GM19463 (cell line): ENCODE data around the gene CREB5.
A peak's percentile ranks its signal among the peaks of the same experiment; 100 is the strongest.

Source experiments
- ATAC-seq: cut with Tn5 transposase; IDR thresholded peaks from one replicate; pipeline ENCODE4 v1.9.1; 2021; ENCODE audit warnings: mild to moderate bottlenecking, moderate library complexity; ENCODE audit not compliant: unreplicated experiment

Gene CREB5

GRCh38 chr7:28702171-28702570, 289.9 kb downstream of the CREB5 start:
- no peak for ATAC-seq

DNA sequence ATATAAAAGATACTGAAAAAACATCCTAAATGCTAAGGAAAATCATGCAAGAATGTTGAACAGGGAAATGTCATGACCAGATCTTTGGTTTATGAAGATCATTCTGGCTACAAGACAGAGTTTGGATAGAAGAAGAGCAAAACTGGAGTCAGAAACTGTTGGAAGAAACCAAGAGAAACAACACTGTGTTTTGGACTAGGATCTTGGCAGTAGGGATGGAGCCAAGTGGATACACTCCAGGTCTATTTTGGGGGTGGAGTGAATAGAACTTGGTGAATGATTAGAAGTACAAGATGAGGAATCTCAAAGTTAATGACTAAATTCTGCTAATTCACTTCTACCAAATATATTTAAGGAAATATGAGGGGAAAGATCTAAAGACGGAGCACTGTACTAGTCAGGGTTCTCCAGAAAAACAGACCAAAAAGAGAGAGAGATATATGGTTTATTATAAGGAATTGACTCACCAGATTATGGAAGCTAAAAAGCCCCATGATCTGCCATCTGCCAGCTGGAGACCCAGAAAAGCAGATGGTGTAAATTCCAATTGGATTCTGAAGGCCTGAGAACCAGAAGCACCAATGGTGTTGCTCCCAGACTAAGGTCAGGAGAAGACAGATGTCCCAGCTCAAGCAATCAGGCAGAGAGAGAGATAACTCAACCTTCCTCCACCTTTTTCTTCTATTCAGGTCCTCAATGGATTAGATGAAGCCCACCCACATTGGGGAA, 290.9 kb downstream of the CREB5 start:
- no peak for ATAC-seq

DNA sequence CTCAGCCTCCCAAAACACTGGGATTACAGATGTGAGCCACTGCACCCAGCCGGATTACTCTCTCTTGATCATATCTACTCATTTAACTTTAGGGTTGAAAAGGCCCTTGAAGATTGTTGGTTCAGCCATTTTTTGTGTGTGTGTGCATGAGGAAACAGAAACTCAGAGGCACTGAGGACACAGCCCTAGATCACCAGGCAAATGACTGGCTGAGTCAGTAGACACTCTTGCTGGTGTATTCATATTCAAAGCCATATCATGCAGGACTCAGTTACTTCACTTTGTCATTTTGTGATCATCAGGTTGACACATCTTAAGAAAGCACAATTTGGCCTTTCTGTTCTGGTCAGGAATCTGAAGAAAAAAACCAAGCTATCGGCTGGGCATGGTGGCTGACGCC, 292.4 kb downstream of the CREB5 start:
- no peak for ATAC-seq

DNA sequence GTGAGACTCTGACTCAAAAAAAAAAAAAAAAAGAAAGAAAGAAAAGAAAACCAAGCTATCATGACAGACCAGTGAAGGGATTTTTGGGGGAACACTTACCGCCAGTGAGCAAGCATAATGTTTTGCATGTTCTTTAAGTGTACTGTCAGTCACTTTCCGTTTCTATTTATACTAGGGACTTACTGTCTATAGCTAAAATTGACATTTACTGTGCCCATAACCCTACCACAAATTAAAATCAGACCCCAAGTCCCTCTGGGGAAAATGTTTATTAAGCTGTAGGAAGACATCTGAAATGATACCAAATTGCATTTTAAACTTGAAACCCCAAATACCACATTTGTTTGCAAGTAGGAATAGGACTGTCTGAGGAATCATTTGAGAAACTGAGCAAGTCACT, 293.0 kb downstream of the CREB5 start:
- peak; percentile 93 for ATAC-seq

GRCh38 chr7:28706584-28706983, 294.3 kb downstream of the CREB5 start:
- no peak for ATAC-seq

GRCh38 chr7:28707291-28707690, 295.0 kb downstream of the CREB5 start:
- ATAC-seq: no peak

DNA sequence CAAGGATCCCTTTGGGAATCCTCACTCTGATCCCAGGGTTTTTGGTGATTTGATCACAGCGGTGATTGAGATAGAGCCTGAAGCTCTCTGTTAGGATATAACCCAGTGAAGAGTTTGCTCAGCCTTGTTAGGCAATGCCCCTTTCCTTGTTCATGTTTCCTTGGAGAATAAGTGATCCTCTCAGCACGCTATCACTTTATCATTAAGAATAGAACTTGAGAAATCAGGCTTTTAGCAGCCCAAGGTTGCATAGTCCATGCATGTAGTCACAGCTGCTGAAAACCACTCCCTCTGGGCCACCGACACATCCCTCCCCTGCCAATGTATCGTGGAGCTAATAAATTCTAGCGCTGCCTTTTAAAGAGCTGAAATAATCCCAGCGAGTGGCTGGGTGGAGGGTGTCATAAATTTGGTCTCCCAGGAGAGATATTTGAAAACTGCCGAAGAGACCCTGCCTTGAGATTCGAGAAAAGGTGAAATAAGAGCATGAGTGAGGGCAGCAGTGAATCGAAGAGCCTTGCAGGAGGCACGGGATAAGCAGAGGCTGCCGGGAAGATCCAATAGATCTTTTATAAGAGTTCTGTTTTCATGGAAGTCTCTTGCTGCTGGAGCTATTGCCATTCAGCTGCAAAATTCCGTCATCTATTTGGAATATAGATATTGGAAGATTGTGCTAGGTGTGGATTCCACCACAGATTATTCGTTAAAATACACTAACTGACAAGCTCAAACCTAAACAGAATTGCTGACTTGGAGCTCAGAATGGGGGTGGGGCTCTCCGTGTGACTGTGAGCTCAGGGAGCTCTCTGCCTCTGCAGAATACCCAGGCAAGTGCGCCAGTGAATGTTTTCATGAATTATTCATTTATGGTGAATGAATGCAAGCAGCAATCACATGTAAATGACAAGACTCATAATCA, 296.0 kb downstream of the CREB5 start:
- no peak for ATAC-seq

GRCh38 chr7:28709748-28710147, 297.4 kb downstream of the CREB5 start:
- ATAC-seq: no peak

DNA sequence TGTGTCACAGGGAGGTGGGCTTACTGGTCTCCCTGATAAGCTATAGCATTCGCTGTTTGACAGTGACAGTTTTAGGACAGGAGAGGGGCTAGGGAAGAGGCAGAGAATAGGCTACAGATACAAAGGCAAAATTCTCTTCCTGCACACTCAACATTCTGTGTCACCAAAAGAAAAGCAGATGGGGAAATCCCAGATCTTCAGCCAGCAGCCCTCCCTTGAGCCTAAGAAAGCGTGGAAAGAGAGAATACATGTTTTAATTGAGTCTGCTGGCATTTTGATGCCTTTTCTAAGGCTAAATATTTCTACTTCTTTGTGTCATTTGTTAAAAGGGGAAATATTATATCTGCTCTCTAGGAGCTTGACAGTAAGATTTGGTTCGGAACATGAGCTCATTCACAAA, 298.8 kb downstream of the CREB5 start:
- ATAC-seq: no peak

DNA sequence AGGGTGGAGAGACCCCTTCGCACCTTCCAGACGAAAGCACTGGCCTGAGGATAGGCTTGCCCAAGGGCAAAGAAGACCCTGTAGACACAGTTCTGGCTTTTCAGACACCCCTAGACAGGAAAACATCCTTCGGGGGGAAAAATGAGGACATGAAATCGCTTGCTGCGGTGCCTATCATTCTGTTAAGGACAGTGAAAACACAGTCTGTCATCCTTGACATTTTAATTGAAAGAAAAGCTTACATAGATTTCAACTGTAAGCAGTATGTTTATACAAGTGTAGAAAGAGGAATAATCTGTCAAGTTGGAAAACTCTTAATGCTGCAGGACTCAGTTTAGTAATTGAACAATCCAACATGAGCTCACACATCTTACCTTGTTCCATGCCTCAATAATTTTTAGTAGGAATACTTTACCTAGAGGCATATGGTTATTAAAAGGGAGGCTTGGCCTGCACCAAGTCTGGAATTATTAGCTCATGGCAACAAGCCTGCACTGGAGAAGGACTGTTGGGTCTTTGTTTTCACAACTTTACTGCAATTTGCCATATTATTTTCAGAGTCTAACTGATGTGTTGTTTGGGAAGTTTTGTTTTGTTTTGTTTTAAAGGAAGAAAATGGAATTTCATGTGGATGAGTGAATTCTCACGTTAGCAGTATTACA, 302.3 kb downstream of the CREB5 start:
- no peak for ATAC-seq

DNA sequence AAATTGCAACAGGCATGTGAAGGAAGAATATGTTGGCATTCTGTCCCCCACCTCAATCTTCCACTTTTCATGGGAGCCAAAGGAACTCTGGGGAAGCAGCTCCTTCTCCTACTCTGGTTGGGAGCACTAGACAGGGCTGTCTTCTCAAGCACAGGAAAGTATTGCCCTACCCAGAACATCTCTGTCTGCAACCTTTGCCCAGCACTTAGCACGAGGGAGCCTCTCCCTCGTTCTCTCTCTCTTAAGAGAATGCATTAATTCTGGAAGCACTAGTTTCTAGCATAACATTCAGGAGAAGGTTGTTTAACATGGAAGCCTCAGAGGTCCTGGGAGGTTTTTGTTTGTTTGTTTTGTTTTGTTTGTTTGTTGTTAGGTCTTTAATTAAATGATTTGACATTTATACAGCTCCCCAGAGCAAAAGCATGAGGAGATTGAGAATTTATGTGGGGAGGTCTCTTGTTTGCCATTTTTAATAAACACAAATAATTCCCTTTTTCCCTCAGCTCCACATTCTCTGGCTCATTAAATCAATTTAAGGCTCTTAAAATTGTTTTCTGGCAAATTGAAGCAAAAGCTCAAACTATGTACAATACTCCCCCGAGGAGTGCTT, 305.2 kb downstream of the CREB5 start:
- no peak for ATAC-seq

GRCh38 chr7:28718055-28718481, 305.8 kb downstream of the CREB5 start:
- ATAC-seq: no peak

DNA sequence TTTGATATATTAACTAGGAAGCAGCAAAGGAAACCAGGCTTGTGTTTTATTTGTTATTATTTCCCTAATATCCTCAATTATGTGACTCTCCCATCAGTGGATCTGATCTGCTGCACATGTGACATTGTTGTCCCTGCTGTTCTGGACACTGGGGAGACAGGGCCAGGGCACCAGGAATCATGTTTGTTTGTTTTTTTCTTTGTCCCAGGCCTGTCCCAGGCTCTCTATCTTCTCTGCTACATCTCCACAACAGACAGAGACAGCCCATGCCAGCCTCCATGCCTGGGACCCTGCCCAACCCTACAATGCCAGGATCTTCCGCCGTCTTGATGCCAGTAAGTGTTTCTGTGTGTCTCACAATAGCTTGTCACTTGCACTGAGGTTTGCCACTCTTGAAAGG, 306.2 kb downstream of the CREB5 start:
- no peak for ATAC-seq

- no peak for ATAC-seq
Observed at GRCh38 chr7:28722684-28723083, 310.4 kb downstream of the CREB5 start.

GRCh38 chr7:28723336-28723735, 311.0 kb downstream of the CREB5 start:
- no peak for ATAC-seq

DNA sequence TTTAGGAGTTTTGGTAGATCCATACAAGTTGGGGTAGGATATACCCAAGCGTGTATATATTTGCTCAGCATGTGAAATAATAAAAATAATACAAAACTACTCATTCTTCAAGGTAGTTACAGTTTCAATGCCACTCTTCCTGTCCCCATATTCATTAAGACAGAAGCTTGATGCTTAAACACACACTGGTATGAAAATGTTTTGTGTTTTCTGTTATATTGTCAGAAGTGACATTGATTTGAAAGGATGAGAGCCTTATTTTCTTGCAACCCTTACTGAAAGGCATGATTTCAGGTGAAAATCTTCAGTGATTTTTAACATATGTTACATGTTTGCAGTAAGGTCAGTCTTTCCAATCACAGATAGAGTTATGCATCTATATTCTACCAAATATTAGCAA, 312.2 kb downstream of the CREB5 start:
- no peak for ATAC-seq

DNA sequence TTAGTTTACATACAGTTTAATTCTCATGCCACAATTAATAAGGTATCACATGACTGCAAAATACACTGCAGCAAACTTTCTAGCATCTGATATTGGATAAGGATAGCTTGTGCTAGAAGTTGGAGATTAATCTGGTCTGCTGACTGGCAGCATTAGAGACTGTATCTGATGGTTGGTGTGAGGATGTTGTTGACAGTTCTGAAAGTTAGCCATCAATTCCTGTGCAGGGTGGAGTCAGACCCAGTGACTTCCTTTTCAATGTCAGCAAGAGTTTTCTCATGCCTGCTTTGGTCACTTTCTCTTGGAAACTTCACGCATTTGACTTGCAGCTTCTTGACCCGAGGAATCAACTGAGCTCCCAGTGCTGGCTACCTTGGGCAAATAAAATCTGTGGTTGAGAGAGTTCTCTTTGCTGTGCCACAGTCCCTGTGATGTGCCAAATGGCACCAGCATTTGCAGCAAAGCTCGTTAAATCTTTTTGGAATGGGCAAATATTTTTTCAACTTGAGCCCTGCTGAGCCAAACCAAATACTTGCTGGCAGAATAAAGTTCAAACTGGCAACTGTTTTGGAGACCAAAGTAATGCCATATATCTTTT, 312.8 kb downstream of the CREB5 start:
- no peak for ATAC-seq

DNA sequence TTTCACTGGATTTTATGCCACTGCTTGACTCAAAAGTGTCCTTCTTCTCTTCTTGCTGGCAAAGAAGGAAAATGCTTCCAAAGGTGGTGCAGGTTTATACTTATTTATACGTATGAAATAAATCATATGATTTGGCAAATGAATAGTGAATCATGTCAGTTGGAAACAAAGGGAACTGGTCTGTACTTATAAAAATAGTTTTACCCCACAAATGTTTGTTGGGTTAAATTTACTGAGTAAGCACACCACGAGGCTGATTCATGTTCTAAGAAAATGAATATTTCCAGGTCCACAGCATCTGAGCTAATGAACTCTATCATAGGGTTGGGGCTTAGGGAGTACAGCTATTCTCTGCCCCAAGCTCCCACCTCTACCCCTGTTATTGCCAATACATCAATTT, 313.6 kb downstream of the CREB5 start:
- no peak for ATAC-seq

DNA sequence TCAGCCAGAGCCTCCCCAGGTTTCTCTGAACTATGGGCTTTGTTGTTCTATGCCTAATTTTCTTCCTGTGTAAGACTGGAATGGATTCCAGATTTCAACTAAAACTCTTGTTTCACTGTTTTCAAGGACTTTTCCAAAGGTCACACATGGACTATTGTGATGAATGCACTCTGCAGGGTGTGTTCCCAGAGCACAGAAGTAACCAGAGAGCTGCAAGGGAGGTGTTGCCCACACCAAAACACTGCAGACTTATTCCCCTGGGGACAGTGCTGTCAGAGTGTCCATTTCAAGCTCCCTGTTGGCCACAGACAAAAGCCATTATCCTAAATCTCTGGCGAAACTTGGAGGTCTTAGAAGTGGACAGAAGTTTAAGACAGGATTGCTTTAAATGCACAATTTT, 314.2 kb downstream of the CREB5 start:
- ATAC-seq: no peak

GRCh38 chr7:28729281-28729680, 317.0 kb downstream of the CREB5 start:
- no peak for ATAC-seq

DNA sequence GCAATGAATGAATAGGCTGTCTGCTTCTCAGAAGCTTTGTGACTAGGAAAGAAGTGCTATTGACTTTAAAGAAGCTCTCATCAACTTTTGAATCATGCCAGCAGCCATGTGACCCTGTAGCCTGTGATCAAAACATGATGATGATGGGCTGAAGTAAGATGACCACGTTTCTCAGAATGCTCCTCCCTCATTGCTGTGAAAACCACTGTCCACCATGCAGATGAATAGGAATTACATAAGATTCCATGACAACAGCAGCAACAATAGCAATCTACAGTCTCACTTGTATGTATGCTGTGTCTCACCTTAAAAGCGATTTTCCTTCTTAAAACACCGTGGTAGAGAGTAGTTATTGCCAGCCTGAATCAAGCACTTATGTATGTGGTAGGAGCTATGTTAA, 317.4 kb downstream of the CREB5 start:
- no peak for ATAC-seq
